ENCODE data around the gene TSHZ2. TPM values are rescaled to one million over a fixed set of nuclear protein-coding genes. Genes with fewer than 3 reads are reported as not detected.

The TSHZ2 gene
- total and polyA plus RNA-seq, 9 of the 15 experiments (the other 6 are each of a cell fraction or from before 2014, with no cell fraction given) = 0.03 to 0.20 (median 0.05) TPM; not detected in 4

DNA sequence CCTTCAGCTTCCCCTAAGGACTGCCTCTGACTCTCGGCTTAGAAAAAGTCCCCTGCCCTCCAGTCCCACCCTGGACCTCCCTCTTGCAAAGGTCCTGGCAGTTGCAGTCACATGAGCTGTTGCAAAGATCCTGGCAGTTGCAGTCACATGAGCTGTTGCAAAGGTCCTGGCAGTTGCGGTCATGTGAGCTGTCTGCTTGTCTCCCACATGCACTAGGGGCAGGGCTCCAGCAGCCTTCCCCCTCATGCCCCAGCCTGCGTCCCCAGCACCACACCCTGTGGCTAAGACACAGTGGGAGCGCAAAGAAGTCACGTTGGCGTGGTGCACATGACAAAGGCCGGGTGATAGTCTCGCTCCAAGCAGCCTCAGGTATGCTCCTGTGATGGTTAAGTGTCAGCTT is 538.5 kb downstream of the TSHZ2 start (continued):
- TF ChIP-seq PTBP1 (IDR thresholded peaks at IDR 0.05; ENCODE audit: low read depth, low read length) (no peak), RAD51 (IDR thresholded peaks at IDR 0.05; ENCODE audit: borderline replicate concordance, low read depth) (peak; percentile 47; the same call in 1 of the 2 replicates), FOXJ3 (CRISPR knock-in tag; IDR thresholded peaks at IDR 0.05) (no peak), EHMT2 (IDR thresholded peaks at IDR 0.05) (peak; percentile 73), RBFOX2 (IDR thresholded peaks at IDR 0.05; ENCODE audit: low read depth, low read length) (no peak), SMARCE1 (IDR thresholded peaks at IDR 0.05) (no peak)
- TF ChIP-seq, protein P1, sequence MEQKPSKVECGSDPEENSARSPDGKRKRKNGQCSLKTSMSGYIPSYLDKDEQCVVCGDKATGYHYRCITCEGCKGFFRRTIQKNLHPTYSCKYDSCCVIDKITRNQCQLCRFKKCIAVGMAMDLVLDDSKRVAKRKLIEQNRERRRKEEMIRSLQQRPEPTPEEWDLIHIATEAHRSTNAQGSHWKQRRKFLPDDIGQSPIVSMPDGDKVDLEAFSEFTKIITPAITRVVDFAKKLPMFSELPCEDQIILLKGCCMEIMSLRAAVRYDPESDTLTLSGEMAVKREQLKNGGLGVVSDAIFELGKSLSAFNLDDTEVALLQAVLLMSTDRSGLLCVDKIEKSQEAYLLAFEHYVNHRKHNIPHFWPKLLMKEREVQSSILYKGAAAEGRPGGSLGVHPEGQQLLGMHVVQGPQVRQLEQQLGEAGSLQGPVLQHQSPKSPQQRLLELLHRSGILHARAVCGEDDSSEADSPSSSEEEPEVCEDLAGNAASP (IDR thresholded peaks at IDR 0.05) = no peak
- TF ChIP-seq, protein P2, sequence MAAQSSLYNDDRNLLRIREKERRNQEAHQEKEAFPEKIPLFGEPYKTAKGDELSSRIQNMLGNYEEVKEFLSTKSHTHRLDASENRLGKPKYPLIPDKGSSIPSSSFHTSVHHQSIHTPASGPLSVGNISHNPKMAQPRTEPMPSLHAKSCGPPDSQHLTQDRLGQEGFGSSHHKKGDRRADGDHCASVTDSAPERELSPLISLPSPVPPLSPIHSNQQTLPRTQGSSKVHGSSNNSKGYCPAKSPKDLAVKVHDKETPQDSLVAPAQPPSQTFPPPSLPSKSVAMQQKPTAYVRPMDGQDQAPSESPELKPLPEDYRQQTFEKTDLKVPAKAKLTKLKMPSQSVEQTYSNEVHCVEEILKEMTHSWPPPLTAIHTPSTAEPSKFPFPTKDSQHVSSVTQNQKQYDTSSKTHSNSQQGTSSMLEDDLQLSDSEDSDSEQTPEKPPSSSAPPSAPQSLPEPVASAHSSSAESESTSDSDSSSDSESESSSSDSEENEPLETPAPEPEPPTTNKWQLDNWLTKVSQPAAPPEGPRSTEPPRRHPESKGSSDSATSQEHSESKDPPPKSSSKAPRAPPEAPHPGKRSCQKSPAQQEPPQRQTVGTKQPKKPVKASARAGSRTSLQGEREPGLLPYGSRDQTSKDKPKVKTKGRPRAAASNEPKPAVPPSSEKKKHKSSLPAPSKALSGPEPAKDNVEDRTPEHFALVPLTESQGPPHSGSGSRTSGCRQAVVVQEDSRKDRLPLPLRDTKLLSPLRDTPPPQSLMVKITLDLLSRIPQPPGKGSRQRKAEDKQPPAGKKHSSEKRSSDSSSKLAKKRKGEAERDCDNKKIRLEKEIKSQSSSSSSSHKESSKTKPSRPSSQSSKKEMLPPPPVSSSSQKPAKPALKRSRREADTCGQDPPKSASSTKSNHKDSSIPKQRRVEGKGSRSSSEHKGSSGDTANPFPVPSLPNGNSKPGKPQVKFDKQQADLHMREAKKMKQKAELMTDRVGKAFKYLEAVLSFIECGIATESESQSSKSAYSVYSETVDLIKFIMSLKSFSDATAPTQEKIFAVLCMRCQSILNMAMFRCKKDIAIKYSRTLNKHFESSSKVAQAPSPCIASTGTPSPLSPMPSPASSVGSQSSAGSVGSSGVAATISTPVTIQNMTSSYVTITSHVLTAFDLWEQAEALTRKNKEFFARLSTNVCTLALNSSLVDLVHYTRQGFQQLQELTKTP (IDR thresholded peaks at IDR 0.05; ENCODE audit: low read depth in 1 of 2, partially characterized antibody in 2 of 2) = peak in 1 of 2 experiments; percentile 84
